Thyroid gland (tissue), 4 donors: Measurements from ENCODE around the gene NUDT16. TPM values are rescaled to one million over a fixed set of nuclear protein-coding genes. Genes with fewer than 3 reads are reported as not detected.

ENCODE experiments used
- DNase-seq, 2 donors: peaks; one replicate each; pipeline ENCODE4 v3.0.0-alpha.2; 2019
- H3K27ac ChIP-seq, 3 donors: fragments of 200-600 bp; sonication (generic); 1 replicate in 2 of 3; 2 replicates in 1 of 3; pipeline ENCODE4 v1.5.1; 2016 to 2019; ENCODE audit warnings: mild to moderate bottlenecking in 1 of 3, moderate library complexity in 1 of 3
- H3K27me3 ChIP-seq: fragments of 200-600 bp; sonication (generic); one replicate; pipeline ENCODE4 v1.5.1; 2019
- H3K36me3 ChIP-seq, 2 donors: fragments of 200-600 bp; sonication (generic); one replicate each; pipeline ENCODE4 v1.5.1; 2016 to 2019
- H3K4me1 ChIP-seq, 2 donors: fragments of 200-600 bp; sonication (generic); one replicate each; pipeline ENCODE4 v1.5.1; 2017 to 2019
- H3K4me3 ChIP-seq, 3 donors: fragments of 200-600 bp; sonication (generic); replicated peaks in 1 of 3; 1 replicate in 2 of 3; 2 replicates in 1 of 3; pipeline ENCODE4 v1.5.1; 2016; ENCODE audit warnings: mild to moderate bottlenecking in 1 of 3
- H3K9me3 ChIP-seq: fragments of 200-600 bp; sonication (generic); one replicate; pipeline ENCODE4 v1.5.1; 2017
- POLR2A ChIP-seq, 2 donors: fragments of 450-650 bp; IDR thresholded peaks; one replicate each; pipeline ENCODE4 v1.6.1; 2017; ENCODE audit warnings: antibody characterized with exemption in 2 of 2, mild to moderate bottlenecking in 2 of 2, moderate library complexity in 1 of 2
- WGBS, 2 donors: methylation state at CpG; one replicate each; pipeline ENCODE4 v1.1.5; 2017; 5-methylcytosine and 5-hydroxymethylcytosine counted together
- intact Hi-C: fragments of 100-400 bp; cut with DNase I; formaldehyde crosslinking; loops from one replicate; pipeline ENCODE4 v1.15.1; 2023
- total RNA-seq, 4 donors: library from RNA; depleted of rRNA; stranded (reverse); fragments of >200 nt; gene quantifications; one replicate each; pipeline ENCODE4 v1.2.3, GENCODE V29; 2016
- TF ChIP-seq, protein P1 (sequence below), 6 experiments: fragments of 200-600 bp in 3 of 6; fragments of 450-650 bp in 3 of 6; sonication (generic) in 3 of 6; IDR thresholded peaks; one replicate each; pipeline ENCODE4 v1.5.1; 2016 to 2019; ENCODE audit warnings: antibody characterized with exemption in 6 of 6, mild to moderate bottlenecking in 2 of 6, inconsistent platforms in 1 of 6, moderate library complexity in 1 of 6

NUDT16 gene
- 10 to 100 TPM; 30.7 to 37.5 (median 34.4) TPM for total RNA-seq

- peaks cover 0 to 3% of the 10 kb centered on the region in 2 donors for H3K36me3 ChIP-seq
- H3K27ac ChIP-seq = peak within 1 kb of the TSS; percentile 43 to 83 (median 78)
- intact Hi-C loops = loop anchor here (10.0 kb wide), 2 partner anchors 123 to 147 kb away; partner anchors contain the start of gene MRPL3
- 0 to 1% methylated on average over 20 to 40 of the region's 73 CpGs for WGBS, 2 donors
- no peaks in the 10 kb centered on the region for H3K27me3 ChIP-seq
- no peaks in the 10 kb centered on the region for H3K9me3 ChIP-seq
- peak; percentile 43 to 93 for TF ChIP-seq POLR2A (IDR thresholded peaks at IDR 0.05)
- TF ChIP-seq, protein P1, sequence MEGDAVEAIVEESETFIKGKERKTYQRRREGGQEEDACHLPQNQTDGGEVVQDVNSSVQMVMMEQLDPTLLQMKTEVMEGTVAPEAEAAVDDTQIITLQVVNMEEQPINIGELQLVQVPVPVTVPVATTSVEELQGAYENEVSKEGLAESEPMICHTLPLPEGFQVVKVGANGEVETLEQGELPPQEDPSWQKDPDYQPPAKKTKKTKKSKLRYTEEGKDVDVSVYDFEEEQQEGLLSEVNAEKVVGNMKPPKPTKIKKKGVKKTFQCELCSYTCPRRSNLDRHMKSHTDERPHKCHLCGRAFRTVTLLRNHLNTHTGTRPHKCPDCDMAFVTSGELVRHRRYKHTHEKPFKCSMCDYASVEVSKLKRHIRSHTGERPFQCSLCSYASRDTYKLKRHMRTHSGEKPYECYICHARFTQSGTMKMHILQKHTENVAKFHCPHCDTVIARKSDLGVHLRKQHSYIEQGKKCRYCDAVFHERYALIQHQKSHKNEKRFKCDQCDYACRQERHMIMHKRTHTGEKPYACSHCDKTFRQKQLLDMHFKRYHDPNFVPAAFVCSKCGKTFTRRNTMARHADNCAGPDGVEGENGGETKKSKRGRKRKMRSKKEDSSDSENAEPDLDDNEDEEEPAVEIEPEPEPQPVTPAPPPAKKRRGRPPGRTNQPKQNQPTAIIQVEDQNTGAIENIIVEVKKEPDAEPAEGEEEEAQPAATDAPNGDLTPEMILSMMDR (IDR thresholded peaks at IDR 0.05) = no peak
- H3K4me1 ChIP-seq = peaks cover 41 to 47% of the 10 kb centered on the region in 2 donors
- peak; percentile 100 for DNase-seq
- H3K4me3 ChIP-seq = peak within 1 kb of the TSS; percentile 46 to 85 (median 82)
These were observed at the start of gene NUDT16 for GRCh38 chr3:131381445-131382291. Gene NUDT16, plus strand, starts transcription at chr3:131381774. Its CDS starts 31 bp downstream, at chr3:131381805.

DNA sequence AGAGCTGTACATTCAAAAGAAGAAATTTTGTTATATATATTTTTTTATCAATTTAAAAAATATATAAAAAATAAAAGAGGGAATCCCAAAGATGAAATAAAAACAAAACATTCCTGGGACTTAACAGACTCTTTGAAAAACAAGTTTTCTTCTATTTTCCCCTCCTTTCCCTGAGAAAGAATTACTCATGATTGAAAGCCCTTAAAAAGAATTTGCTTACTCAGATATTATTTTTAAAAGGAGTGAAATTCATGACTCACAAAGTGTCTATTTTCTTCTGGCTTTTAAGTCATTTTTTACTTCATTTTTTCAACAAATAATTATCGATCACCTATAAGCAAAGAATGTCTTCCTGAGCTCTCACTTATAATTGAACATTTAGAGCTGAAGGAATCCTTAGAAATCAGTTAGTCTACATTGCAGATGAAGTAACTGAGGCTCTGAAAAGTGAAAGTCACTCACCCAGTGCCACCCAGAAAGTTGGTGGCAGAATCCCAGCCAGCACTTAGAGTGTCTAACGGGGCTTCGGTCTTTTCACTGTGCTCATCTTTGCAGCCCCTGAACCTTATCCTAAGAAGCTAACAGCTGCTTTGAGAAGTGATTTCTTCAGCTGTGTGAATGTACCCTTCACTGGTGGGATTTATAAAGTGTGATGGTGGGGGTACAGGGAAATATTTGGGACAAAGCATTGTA lies 42.5 kb upstream of the NUDT16 start:
- Histone ChIP-seq H3K9me3 (no peaks in the 10 kb centered on the region), H3K27me3 (no peaks in the 10 kb centered on the region), H3K4me1 (peaks cover 8 to 20% of the 10 kb centered on the region in 2 donors), H3K27ac (peak overlapping the region; percentile 74 to 79 (median 76)), H3K4me3 (no peak overlapping the region), H3K36me3 (no peaks in the 10 kb centered on the region)
- no peak for TF ChIP-seq POLR2A (IDR thresholded peaks at IDR 0.05)
- TF ChIP-seq, protein P1 (IDR thresholded peaks at IDR 0.05) = no peak
- 41 to 44% methylated on average over 3 of the region's 3 CpGs for WGBS, 2 donors
- intact Hi-C loops = no loop called here
- DNase-seq = peak; percentile 59 to 71

GRCh38 chr3:131341761-131342160 lies 39.8 kb upstream of the NUDT16 start:
- no peaks in the 10 kb centered on the region for H3K36me3 ChIP-seq
- H3K4me1 ChIP-seq = peaks cover 8 to 20% of the 10 kb centered on the region in 2 donors
- H3K4me3 ChIP-seq = no peak overlapping the region
- peak overlapping the region in 1 of 3 donors; percentile 7 for H3K27ac ChIP-seq
- no peak for TF ChIP-seq POLR2A (IDR thresholded peaks at IDR 0.05)
- TF ChIP-seq, protein P1 (IDR thresholded peaks at IDR 0.05) = no peak
- DNase-seq = no peak
- WGBS, 2 donors = 96% methylated on average over 2 of the region's 2 CpGs
- no peaks in the 10 kb centered on the region for H3K27me3 ChIP-seq
- intact Hi-C loops = no loop called here
- no peaks in the 10 kb centered on the region for H3K9me3 ChIP-seq

GRCh38 chr3:131348911-131349310 lies 32.7 kb upstream of the NUDT16 start:
- intact Hi-C loops = no loop called here
- WGBS, 2 donors = 51 to 65% methylated on average over 2 of the region's 2 CpGs
- no peaks in the 10 kb centered on the region for H3K9me3 ChIP-seq
- no peaks in the 10 kb centered on the region for H3K27me3 ChIP-seq
- DNase-seq = no peak
- H3K4me1 ChIP-seq = peaks cover 38 to 59% of the 10 kb centered on the region in 2 donors
- H3K4me3 ChIP-seq = no peak overlapping the region
- TF ChIP-seq POLR2A (IDR thresholded peaks at IDR 0.05) = no peak
- TF ChIP-seq, protein P1 (IDR thresholded peaks at IDR 0.05) = no peak
- H3K27ac ChIP-seq = peak overlapping the region; percentile 42 to 94 (median 91)
- no peaks in the 10 kb centered on the region for H3K36me3 ChIP-seq
